HepG2 (cell line): ENCODE data around the gene ANKEF1. TPM values are rescaled to one million over a fixed set of nuclear protein-coding genes. Genes with fewer than 3 reads are reported as not detected.

Experiments used
- ATAC-seq: fragments of 200-7000 bp; cut with Tn5 transposase; 3 replicates; pipeline ENCODE4 v1.9.1; 2020; ENCODE audit warnings: mild to moderate bottlenecking, moderate library complexity
- BruUV-seq: library from RNA; stranded (reverse); fragments of 400-500 nt; replicated peaks from 2 replicates; lab custom pipeline; 2021; lab: Mats Ljungman, UMichigan
- CTCF ChIA-PET: fragments of 300-600 bp; formaldehyde crosslinking; extraction: SDS; loops from one replicate; lab custom pipeline; 2021; ENCODE audit warnings: low total read pairs, inconsistent platforms, low intra/inter-chr PET ratio; lab: Yijun Ruan, JAX
- POLR2A ChIA-PET: fragments of 350-600 bp; sonication (Branson Sonifier 250); formaldehyde crosslinking; loops from one replicate; lab custom pipeline; 2020; ENCODE audit warnings: antibody characterized with exemption, inconsistent platforms; lab: Yijun Ruan, JAX
- DNase-seq: peaks from one replicate; pipeline ENCODE4 v3.0.0-alpha.2; 2015; ENCODE audit warnings: low spot score
- FAIRE-seq: peaks from 3 replicates; lab custom pipeline; 2011; peaks lifted over from hg19 to GRCh38; lab: Jason Lieb, UNC
- H2AFZ ChIP-seq: one replicate; pipeline ENCODE4 v1.6.1; 2011; ENCODE audit warnings: low read length, inconsistent platforms
- H3K27ac ChIP-seq: fragments of 300-600 bp; 3 replicates; pipeline ENCODE4 v1.8.0; 2011; ENCODE audit warnings: mixed run types, mild to moderate bottlenecking, mixed read lengths, low read length, inconsistent platforms; ENCODE audit not compliant: insufficient read depth; ENCODE audit errors: extremely low read length
- H3K27me3 ChIP-seq, 2 experiments: fragments of 200-600 bp in 1 of 2; 2 replicates in 1 of 2; 3 replicates in 1 of 2; pipeline versions ENCODE4 v1.6.0 to v1.8.0; 2011; ENCODE audit warnings: low read length in 2 of 2, mild to moderate bottlenecking in 2 of 2, moderate library complexity in 2 of 2, inconsistent platforms in 1 of 2; ENCODE audit not compliant: insufficient read depth in 2 of 2, control insufficient read depth in 1 of 2
- H3K36me3 ChIP-seq, 2 experiments: fragments of 200-600 bp in 1 of 2; replicated peaks in 1 of 2; 2 replicates in 1 of 2; 3 replicates in 1 of 2; pipeline versions ENCODE4 v1.5.1 to v1.8.0; 2011; ENCODE audit warnings: low read length in 2 of 2, inconsistent platforms in 1 of 2; ENCODE audit not compliant: insufficient read depth in 2 of 2, control insufficient read depth in 1 of 2
- H3K4me1 ChIP-seq: 2 replicates; pipeline ENCODE4 v1.5.1; 2012; ENCODE audit warnings: low read length, inconsistent platforms; ENCODE audit not compliant: insufficient read depth
- H3K4me2 ChIP-seq: 2 replicates; pipeline ENCODE4 v1.6.0; 2011; ENCODE audit warnings: low read depth, low read length, inconsistent platforms
- H3K4me3 ChIP-seq, 3 experiments: fragments of 200-600 bp in 1 of 3; sonication (generic), shearing (Covaris generic) in 1 of 3; replicated peaks in 1 of 3; 2 replicates each; pipeline ENCODE4 v1.5.1; 2011 to 2016; ENCODE audit warnings: low read length in 3 of 3, inconsistent platforms in 2 of 3, low read depth in 2 of 3, mild to moderate bottlenecking in 2 of 3, control low read depth in 1 of 3, mixed read lengths in 1 of 3; ENCODE audit not compliant: insufficient read depth in 1 of 3
- H3K79me2 ChIP-seq: one replicate; pipeline ENCODE4 v1.6.1; 2011; ENCODE audit warnings: low read length, inconsistent platforms; ENCODE audit not compliant: insufficient read depth
- H3K9ac ChIP-seq: 2 replicates; pipeline ENCODE4 v1.6.0; 2011; ENCODE audit warnings: mild to moderate bottlenecking, low read depth, low read length, inconsistent platforms; ENCODE audit not compliant: insufficient read depth
- H3K9me3 ChIP-seq: 2 replicates; pipeline ENCODE4 v1.5.1; 2012; ENCODE audit warnings: mild to moderate bottlenecking, low read length
- H4K20me1 ChIP-seq: 2 replicates; pipeline ENCODE4 v1.6.0; 2011; ENCODE audit warnings: inconsistent platforms, mild to moderate bottlenecking, low read length, moderate library complexity; ENCODE audit not compliant: insufficient read depth
- ATF7-NPFF ChIP-seq: sonication (generic); formaldehyde crosslinking; IDR thresholded peaks from 2 replicates; pipeline ENCODE4 v1.8.1; 2023; ENCODE audit warnings: mild to moderate bottlenecking, low read depth, missing genetic modification reagents, moderate library complexity
- CCDC6 ChIP-seq: sonication (generic); formaldehyde crosslinking; IDR thresholded peaks from 2 replicates; pipeline ENCODE4 v1.8.1; 2022; ENCODE audit warnings: mild to moderate bottlenecking, missing genetic modification reagents, moderate library complexity
- CREM ChIP-seq, 2 experiments: sonication (generic) in 1 of 2; formaldehyde crosslinking in 1 of 2; IDR thresholded peaks; 2 replicates each; pipeline versions ENCODE4 v1.4.0 to v1.6.1; 2016 to 2020; ENCODE audit warnings: antibody characterized with exemption in 1 of 2, mild to moderate bottlenecking in 1 of 2, missing genetic modification reagents in 1 of 2
- FOSL1 ChIP-seq: sonication (generic); formaldehyde crosslinking; IDR thresholded peaks from 2 replicates; pipeline ENCODE4 v1.9.0; 2021; ENCODE audit warnings: missing genetic modification reagents, borderline replicate concordance
- GTF2F1 ChIP-seq: fragments of 150-350 bp; IDR thresholded peaks from 2 replicates; pipeline ENCODE4 v1.6.1; 2014; ENCODE audit warnings: low read length
- NPAS2 ChIP-seq: sonication (generic); formaldehyde crosslinking; IDR thresholded peaks from 2 replicates; pipeline ENCODE4 v1.8.0; 2022; ENCODE audit warnings: mild to moderate bottlenecking, missing genetic modification reagents, borderline replicate concordance
- SNAI1 ChIP-seq: sonication (generic); formaldehyde crosslinking; IDR thresholded peaks from 2 replicates; pipeline ENCODE4 v1.5.0; 2020; ENCODE audit warnings: mild to moderate bottlenecking, missing genetic modification reagents, borderline replicate concordance
- SRSF4 ChIP-seq: fragments of 200-400 bp; formaldehyde crosslinking; IDR thresholded peaks from one replicate; pipeline ENCODE4 v1.6.1; 2018; ENCODE audit warnings: mild to moderate bottlenecking, low read depth, low read length, moderate library complexity; ENCODE audit not compliant: poor library complexity, severe bottlenecking
- SRY ChIP-seq: sonication (generic); formaldehyde crosslinking; IDR thresholded peaks from 2 replicates; pipeline ENCODE4 v1.8.0; 2022; ENCODE audit warnings: mild to moderate bottlenecking, missing genetic modification reagents
- ZNF256 ChIP-seq: sonication (generic); formaldehyde crosslinking; conservative IDR thresholded peaks from 2 replicates; pipeline ENCODE4 v1.4.0; 2020; ENCODE audit warnings: missing genetic modification reagents
- ZNF263 ChIP-seq: sonication (generic); formaldehyde crosslinking; IDR thresholded peaks from 2 replicates; pipeline ENCODE4 v1.4.0; 2020; ENCODE audit warnings: missing genetic modification reagents
- ZNF558 ChIP-seq: sonication (generic); formaldehyde crosslinking; IDR thresholded peaks from 2 replicates; pipeline ENCODE4 v1.9.0; 2022; ENCODE audit warnings: mild to moderate bottlenecking, missing genetic modification reagents, borderline replicate concordance
- ZNF616 ChIP-seq: sonication (generic); formaldehyde crosslinking; IDR thresholded peaks from 2 replicates; pipeline ENCODE4 v1.5.0; 2020; ENCODE audit warnings: low read depth, mild to moderate bottlenecking, missing genetic modification reagents
- ZNF737 ChIP-seq: sonication (generic); formaldehyde crosslinking; IDR thresholded peaks from 2 replicates; pipeline ENCODE4 v1.5.0; 2020; ENCODE audit warnings: missing genetic modification reagents, mild to moderate bottlenecking, borderline replicate concordance
- ZNF775 ChIP-seq: sonication (generic); formaldehyde crosslinking; IDR thresholded peaks from 2 replicates; pipeline ENCODE4 v1.4.0; 2020; ENCODE audit warnings: missing genetic modification reagents, mild to moderate bottlenecking, moderate library complexity, borderline replicate concordance
- WGBS: methylation state at CpG from one replicate; pipeline ENCODE4 v1.1.6; 2017; ENCODE audit warnings: low lambda C conversion rate; 5-methylcytosine and 5-hydroxymethylcytosine counted together
- in situ Hi-C: cut with HindIII; loops from 2 replicates; pipeline ENCODE4 v1.10.0; 2017; ENCODE audit warnings: low pct_unique_long_range_greater_than_20kb; ENCODE audit not compliant: extremely low pct_ligation_motif_present
- intact Hi-C: fragments of 100-400 bp; cut with micrococcal nuclease; formaldehyde crosslinking; loops from one replicate; pipeline ENCODE4 v1.10.0; 2022; ENCODE audit not compliant: unreplicated experiment
- polyA plus RNA-seq, 8 experiments: library from polyadenylated mRNA; depleted of rRNA in 3 of 8; stranded (reverse) in 7 of 8; unstranded in 1 of 8; fragments of >200 nt; fragmentation: Illumina TruSeq in 4 of 8; extraction: Trizol in 4 of 8; gene quantifications; 2 replicates each; pipeline versions ENCODE4 v1.2.1 to v1.2.3, GENCODE V29; 2011 to 2016; ENCODE audit warnings: low read depth in 4 of 8, missing spikeins in 1 of 8, mixed read lengths in 1 of 8; ENCODE audit not compliant: insufficient read depth in 1 of 8
- total RNA-seq, 5 experiments: library from RNA; depleted of rRNA; stranded (reverse); fragments of >200 nt; fragmentation: Illumina TruSeq; extraction: Trizol; gene quantifications; 2 replicates each; pipeline ENCODE4 v1.2.3, GENCODE V29; 2016; ENCODE audit warnings: low read depth in 1 of 5
- TF ChIP-seq, protein P1 (sequence below): conservative IDR thresholded peaks from 2 replicates; pipeline ENCODE4 v1.6.1; 2018; ENCODE audit warnings: missing genetic modification reagents
- TF ChIP-seq, protein P2 (sequence below): sonication (generic); formaldehyde crosslinking; IDR thresholded peaks from 2 replicates; pipeline ENCODE4 v1.8.0; 2022; ENCODE audit warnings: missing genetic modification reagents, mild to moderate bottlenecking, borderline replicate concordance

The ANKEF1 gene
- total and polyA plus RNA-seq, 2 of the 13 experiments (the other 11 are each of a cell fraction or from before 2014, with no cell fraction given), result 3.1 to 8.6 TPM

DNA sequence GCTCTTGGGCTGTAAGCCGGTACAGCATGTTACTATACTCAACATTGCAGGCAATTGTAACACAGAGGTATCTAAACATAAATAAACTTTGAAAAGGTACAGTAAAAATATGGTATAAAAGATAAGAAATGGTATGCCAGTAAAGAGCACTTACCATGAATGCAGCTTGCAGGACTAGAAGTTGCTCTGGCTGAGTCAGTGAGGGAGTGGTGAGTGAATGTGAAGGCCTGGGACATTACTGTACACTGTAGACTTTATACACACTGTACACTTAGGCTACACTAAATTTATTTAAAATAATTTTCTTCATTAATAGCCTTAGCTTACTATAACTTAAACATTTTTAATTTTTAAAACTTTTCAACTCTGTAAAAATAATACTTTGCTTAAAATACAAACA lies 37.8 kb upstream of the ANKEF1 start (continued):
- TF ChIP-seq, protein P1, sequence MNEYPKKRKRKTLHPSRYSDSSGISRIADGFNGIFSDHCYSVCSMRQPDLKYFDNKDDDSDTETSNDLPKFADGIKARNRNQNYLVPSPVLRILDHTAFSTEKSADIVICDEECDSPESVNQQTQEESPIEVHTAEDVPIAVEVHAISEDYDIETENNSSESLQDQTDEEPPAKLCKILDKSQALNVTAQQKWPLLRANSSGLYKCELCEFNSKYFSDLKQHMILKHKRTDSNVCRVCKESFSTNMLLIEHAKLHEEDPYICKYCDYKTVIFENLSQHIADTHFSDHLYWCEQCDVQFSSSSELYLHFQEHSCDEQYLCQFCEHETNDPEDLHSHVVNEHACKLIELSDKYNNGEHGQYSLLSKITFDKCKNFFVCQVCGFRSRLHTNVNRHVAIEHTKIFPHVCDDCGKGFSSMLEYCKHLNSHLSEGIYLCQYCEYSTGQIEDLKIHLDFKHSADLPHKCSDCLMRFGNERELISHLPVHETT (CRISPR knock-in tag), result no peak
- TF ChIP-seq SRY (CRISPR knock-in tag) (no peak), NPAS2 (CRISPR knock-in tag) (no peak), CREM (IDR thresholded peaks at IDR 0.05) (no peak), CREM (CRISPR knock-in tag; IDR thresholded peaks at IDR 0.05) (no peak)
- TF ChIP-seq, protein P2, sequence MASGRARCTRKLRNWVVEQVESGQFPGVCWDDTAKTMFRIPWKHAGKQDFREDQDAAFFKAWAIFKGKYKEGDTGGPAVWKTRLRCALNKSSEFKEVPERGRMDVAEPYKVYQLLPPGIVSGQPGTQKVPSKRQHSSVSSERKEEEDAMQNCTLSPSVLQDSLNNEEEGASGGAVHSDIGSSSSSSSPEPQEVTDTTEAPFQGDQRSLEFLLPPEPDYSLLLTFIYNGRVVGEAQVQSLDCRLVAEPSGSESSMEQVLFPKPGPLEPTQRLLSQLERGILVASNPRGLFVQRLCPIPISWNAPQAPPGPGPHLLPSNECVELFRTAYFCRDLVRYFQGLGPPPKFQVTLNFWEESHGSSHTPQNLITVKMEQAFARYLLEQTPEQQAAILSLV, result no peak

DNA sequence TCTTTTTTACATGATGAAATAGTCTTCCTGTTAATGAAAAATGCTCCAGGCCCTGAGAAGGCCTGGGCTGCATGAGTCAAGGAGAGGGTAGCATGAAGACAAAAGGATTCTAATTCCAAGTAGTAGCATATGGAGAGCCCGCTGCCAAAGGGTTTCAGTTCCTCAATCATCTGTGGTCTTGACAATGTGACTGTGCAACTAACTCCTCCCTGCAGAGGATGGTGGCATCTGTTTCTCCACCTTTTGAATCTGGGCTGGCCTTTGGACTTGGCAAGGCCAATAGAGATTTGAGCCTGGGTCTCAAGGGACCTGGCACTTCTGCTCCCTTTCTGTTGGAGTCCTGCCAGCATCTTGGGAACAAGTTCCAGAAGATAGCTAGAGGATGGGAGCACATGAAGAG lies 35.1 kb upstream of the ANKEF1 start:
- Histone ChIP-seq H3K27ac (no peak overlapping the region), H3K9ac (no peak overlapping the region), H2AFZ (no peak overlapping the region), H3K4me3 (no peak overlapping the region), H4K20me1 (no peaks in the 10 kb centered on the region), H3K27me3 (no peaks in the 10 kb centered on the region), H3K79me2 (no peaks in the 10 kb centered on the region), H3K4me2 (no peak overlapping the region), H3K36me3 (no peaks in the 10 kb centered on the region), H3K9me3 (no peaks in the 10 kb centered on the region), H3K4me1 (no peaks in the 10 kb centered on the region)
- 25% methylated on average over 1 of the region's 1 CpG for WGBS
- BruUV-seq, result no TSS peak
- intact Hi-C loops (no loop called here), in situ Hi-C loops (no loop called here)
- ChIA-PET CTCF (no interaction called here), POLR2A (no interaction called here)
- no peak for FAIRE-seq
- TF ChIP-seq ZNF737 (CRISPR knock-in tag), result no peak
- no peak for TF ChIP-seq SNAI1 (CRISPR knock-in tag)
- TF ChIP-seq ZNF775, result no peak
- TF ChIP-seq FOSL1 (CRISPR knock-in tag), result no peak
- TF ChIP-seq SRSF4, result no peak
- TF ChIP-seq GTF2F1, result no peak
- no peak for TF ChIP-seq ATF7-NPFF (CRISPR knock-in tag)
- TF ChIP-seq CCDC6 (CRISPR knock-in tag), result no peak
- no peak for TF ChIP-seq ZNF263 (CRISPR knock-in tag)
- no peak for TF ChIP-seq ZNF558
- TF ChIP-seq ZNF616, result no peak
- TF ChIP-seq ZNF256 (CRISPR knock-in tag), result no peak
- no peak for DNase-seq
- ATAC-seq, result no peak
